ENCODE results near the gene NOP56.

- no peak for TF ChIP-seq CTCF (IDR thresholded peaks at IDR 0.05)
- TF ChIP-seq POLR2A (IDR thresholded peaks at IDR 0.05): no peak
Measured at GRCh38 chr20:2626853-2627541, 25.4 kb upstream of the NOP56 start.

Data from right lobe of liver (tissue), 4 donors.